Ovary (tissue), 3 donors: ENCODE measurements around the gene KIF16B.

Experiments
- POLR2A ChIP-seq: fragments of 450-650 bp; IDR thresholded peaks from one replicate; pipeline ENCODE4 v1.6.1; 2017; ENCODE audit warnings: antibody characterized with exemption, mild to moderate bottlenecking, moderate library complexity
- TF ChIP-seq, protein P1 (sequence below), 3 donors: fragments of 450-650 bp in 2 of 3; fragments of 200-600 bp in 1 of 3; IDR thresholded peaks; one replicate each; pipeline versions ENCODE4 v1.5.1 to v1.8.0; 2016 to 2022; ENCODE audit warnings: antibody characterized with exemption in 3 of 3, mild to moderate bottlenecking in 1 of 3
- donor health status: DM: no; HTN: no; CAD: no.

- TF ChIP-seq, protein P1, sequence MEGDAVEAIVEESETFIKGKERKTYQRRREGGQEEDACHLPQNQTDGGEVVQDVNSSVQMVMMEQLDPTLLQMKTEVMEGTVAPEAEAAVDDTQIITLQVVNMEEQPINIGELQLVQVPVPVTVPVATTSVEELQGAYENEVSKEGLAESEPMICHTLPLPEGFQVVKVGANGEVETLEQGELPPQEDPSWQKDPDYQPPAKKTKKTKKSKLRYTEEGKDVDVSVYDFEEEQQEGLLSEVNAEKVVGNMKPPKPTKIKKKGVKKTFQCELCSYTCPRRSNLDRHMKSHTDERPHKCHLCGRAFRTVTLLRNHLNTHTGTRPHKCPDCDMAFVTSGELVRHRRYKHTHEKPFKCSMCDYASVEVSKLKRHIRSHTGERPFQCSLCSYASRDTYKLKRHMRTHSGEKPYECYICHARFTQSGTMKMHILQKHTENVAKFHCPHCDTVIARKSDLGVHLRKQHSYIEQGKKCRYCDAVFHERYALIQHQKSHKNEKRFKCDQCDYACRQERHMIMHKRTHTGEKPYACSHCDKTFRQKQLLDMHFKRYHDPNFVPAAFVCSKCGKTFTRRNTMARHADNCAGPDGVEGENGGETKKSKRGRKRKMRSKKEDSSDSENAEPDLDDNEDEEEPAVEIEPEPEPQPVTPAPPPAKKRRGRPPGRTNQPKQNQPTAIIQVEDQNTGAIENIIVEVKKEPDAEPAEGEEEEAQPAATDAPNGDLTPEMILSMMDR (IDR thresholded peaks at IDR 0.05): no peak
- TF ChIP-seq POLR2A: no peak
Observed at GRCh38 chr20:16446246-16446645, 127.0 kb downstream of the KIF16B start.
